Uterus (tissue), 2 donors: ENCODE results near the gene FN3K.
A peak's percentile ranks its signal among the peaks of the same experiment; 100 is the strongest.
"Not testable (repeated sequence)": the region's sequence is repeated elsewhere in the genome, so short reads cannot be mapped to it uniquely, and the experiment has no call there.

ENCODE experiments used
- POLR2A ChIP-seq, 2 donors: fragments of 450-650 bp; IDR thresholded peaks; one replicate each; pipeline ENCODE4 v1.6.1; 2016; ENCODE audit warnings: antibody characterized with exemption in 2 of 2, mild to moderate bottlenecking in 1 of 2, moderate library complexity in 1 of 2
- TF ChIP-seq, protein P1 (sequence below), 4 experiments: fragments of 200-600 bp in 2 of 4; fragments of 450-650 bp in 2 of 4; sonication (generic) in 2 of 4; IDR thresholded peaks; one replicate each; pipeline ENCODE4 v1.5.1; 2016 to 2019; ENCODE audit warnings: antibody characterized with exemption in 4 of 4, mild to moderate bottlenecking in 2 of 4, moderate library complexity in 1 of 4

DNA sequence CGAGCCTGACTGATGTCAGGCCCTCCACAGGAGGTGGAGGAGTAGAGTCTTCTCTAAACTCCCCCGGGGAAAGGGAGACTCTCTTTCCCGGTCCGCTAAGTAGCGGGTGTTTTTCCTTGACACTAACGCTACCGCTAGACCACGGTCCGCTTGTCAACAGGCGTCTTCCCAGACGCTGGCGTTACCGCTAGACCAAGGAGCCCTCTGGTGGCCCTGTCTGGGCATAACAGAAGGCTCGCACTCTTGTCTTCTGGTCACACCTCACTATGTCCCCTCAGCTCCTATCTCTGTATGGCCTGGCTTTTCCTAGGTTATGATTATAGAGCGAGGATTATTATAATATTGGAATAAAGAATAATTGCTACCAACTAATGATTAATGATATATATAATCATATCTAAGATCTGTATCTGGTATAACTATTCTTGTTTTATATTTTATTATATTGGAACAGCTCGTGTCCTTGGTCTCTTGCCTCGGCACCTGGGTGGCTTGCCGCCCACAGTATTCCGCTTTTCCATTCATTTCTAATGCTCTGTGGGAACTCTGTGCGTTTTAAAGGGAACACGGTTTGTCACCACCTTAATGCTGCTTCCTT, 42.5 kb downstream of the FN3K start:
- TF ChIP-seq, protein P1, sequence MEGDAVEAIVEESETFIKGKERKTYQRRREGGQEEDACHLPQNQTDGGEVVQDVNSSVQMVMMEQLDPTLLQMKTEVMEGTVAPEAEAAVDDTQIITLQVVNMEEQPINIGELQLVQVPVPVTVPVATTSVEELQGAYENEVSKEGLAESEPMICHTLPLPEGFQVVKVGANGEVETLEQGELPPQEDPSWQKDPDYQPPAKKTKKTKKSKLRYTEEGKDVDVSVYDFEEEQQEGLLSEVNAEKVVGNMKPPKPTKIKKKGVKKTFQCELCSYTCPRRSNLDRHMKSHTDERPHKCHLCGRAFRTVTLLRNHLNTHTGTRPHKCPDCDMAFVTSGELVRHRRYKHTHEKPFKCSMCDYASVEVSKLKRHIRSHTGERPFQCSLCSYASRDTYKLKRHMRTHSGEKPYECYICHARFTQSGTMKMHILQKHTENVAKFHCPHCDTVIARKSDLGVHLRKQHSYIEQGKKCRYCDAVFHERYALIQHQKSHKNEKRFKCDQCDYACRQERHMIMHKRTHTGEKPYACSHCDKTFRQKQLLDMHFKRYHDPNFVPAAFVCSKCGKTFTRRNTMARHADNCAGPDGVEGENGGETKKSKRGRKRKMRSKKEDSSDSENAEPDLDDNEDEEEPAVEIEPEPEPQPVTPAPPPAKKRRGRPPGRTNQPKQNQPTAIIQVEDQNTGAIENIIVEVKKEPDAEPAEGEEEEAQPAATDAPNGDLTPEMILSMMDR (IDR thresholded peaks at IDR 0.05) = peak in 1 of 4 experiments; percentile 7
- not testable (repeated sequence) for TF ChIP-seq POLR2A (IDR thresholded peaks at IDR 0.05)
